GM19193 (cell line): ENCODE data around the gene FHIT.

Experiments
- POLR2A ChIP-seq: IDR thresholded peaks from 4 replicates; pipeline ENCODE4 v1.6.1; 2011; ENCODE audit not compliant: insufficient read depth, insufficient read length; ENCODE audit errors: extremely low read depth

Gene FHIT

GRCh38 chr3:60931452-60931851, 319.8 kb downstream of the FHIT start:
- no peak for TF ChIP-seq POLR2A

- TF ChIP-seq POLR2A = no peak
Observed at GRCh38 chr3:60920519-60920918, 330.7 kb downstream of the FHIT start.

- no peak for TF ChIP-seq POLR2A
Observed at GRCh38 chr3:60919296-60919695, 332.0 kb downstream of the FHIT start.

- no peak for TF ChIP-seq POLR2A
Observed at GRCh38 chr3:60917141-60917540, 334.1 kb downstream of the FHIT start.

- TF ChIP-seq POLR2A = no peak
Observed at GRCh38 chr3:60916546-60916945, 334.7 kb downstream of the FHIT start.

DNA sequence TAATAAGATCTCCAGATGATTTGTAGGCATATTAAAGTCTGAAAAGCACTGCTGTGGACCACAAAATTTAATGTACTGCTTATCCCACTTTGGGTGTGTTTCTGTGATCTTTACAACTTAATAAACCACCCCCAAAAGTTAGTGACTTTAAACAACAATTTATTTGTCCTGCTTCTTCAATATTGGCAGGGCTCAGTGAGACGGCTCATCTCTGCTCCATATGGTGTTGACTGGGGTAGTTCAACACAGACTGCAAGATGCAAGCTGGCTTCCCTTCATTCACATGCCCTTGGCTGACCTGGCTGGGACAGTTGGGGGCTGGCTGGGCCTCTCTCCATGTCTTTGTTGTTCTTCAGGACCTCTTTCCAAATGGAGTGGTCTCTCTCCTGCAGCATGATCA, 337.8 kb downstream of the FHIT start:
- no peak for TF ChIP-seq POLR2A

DNA sequence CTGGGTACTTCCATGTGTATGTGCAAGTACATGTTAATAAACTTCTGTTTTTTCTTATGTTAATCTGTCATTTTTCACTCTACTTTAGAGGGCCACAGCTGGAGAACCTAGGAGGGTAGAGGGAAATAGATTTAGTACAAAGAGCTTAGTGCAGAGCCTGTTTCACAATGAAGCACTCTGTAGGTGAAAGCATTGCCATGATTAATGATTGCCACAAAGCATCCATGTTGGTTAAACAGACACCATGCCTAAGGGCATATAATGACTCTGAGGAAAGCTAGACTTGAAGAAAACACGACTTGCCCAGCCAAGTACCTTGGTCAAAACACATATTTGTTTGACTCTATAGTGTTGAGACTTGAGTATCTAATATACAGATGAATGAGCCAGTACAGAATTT, 338.4 kb downstream of the FHIT start:
- no peak for TF ChIP-seq POLR2A

GRCh38 chr3:60912142-60912541, 339.1 kb downstream of the FHIT start:
- TF ChIP-seq POLR2A = no peak

GRCh38 chr3:60909526-60909925, 341.7 kb downstream of the FHIT start:
- TF ChIP-seq POLR2A = no peak

DNA sequence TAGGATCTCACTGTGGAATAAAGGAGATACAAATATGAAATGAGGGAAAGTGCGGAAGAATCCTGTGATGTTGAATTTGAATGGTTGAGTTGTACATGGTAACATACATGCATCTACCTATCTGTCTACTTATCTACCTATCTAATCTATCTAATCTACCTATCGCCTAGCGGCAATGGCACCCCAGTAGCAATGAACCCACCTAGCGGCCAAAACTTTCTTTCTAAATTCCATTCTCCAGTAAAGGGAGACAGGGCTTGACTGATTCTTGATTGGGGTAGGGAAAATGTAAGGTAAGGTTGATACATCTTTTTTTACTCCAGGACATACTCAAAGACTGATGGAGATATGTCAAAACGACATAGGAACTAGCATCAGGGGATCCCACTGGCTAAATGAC, 345.0 kb downstream of the FHIT start:
- TF ChIP-seq POLR2A = no peak

GRCh38 chr3:60898321-60898720, 352.9 kb downstream of the FHIT start:
- TF ChIP-seq POLR2A = no peak

DNA sequence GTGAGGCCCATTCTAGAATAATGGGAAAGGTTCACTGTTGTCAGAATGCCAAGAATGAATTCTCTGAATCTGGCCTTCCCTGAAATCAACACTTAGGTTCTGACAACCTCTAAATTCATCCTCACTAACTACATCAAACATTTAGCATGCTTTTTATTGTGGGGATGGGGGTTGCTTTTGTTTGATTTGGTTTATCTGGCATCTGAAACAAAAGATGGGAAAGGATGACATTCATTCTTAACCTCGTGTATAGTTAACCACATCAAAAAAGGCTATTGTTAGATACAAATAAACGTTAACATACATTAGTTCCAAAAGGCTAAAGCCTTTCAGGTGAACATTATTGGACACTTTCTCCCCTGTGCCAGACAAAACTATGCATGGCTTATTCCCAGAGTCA, 357.3 kb downstream of the FHIT start:
- no peak for TF ChIP-seq POLR2A

GRCh38 chr3:60890226-60890625, 361.0 kb downstream of the FHIT start:
- TF ChIP-seq POLR2A = no peak

DNA sequence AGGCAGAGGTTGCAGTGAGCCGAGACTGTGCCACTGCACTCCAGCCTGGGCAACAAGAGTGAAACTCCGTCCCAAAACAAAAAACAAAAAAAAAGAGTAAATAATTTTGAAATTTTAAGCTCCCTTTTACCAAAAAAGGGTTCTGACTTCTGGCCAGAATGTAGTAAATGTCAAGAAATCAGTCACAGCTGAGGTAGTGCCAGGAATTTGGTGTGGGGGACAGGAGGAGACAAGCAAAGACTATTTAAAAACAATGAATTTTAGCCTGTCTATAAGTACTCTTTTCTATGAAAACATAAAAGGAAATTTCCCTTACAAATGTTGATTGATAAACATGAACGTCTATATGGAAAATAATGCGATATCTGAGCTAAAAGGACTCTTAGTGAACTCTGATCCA, 363.7 kb downstream of the FHIT start:
- TF ChIP-seq POLR2A = no peak

- no peak for TF ChIP-seq POLR2A
Observed at GRCh38 chr3:60886518-60886917, 364.7 kb downstream of the FHIT start.

- no peak for TF ChIP-seq POLR2A
Observed at GRCh38 chr3:60884005-60884404, 367.2 kb downstream of the FHIT start.

GRCh38 chr3:60877188-60877587, 374.1 kb downstream of the FHIT start:
- TF ChIP-seq POLR2A = no peak
